ENCODE results near the gene PTPA.

The PTPA gene

GRCh38 chr9:129097671-129098306 is 13.4 kb upstream of the PTPA start:
- peaks cover 27% of the 10 kb centered on the region for H3K36me3 ChIP-seq
- H3K27ac ChIP-seq, result no peak overlapping the region
- TF ChIP-seq Cebpa-rat (IDR thresholded peaks at IDR 0.05), result no peak
- no peak overlapping the region for H3K4me3 ChIP-seq
- no peaks in the 10 kb centered on the region for H4K20me1 ChIP-seq
- H3K9ac ChIP-seq, result no peak overlapping the region
- H3K4me1 ChIP-seq, result peaks cover 32% of the 10 kb centered on the region
- no peaks in the 10 kb centered on the region for H3K27me3 ChIP-seq
- H3K4me2 ChIP-seq, result no peak overlapping the region
- H3K9me3 ChIP-seq, result no peaks in the 10 kb centered on the region

DNA sequence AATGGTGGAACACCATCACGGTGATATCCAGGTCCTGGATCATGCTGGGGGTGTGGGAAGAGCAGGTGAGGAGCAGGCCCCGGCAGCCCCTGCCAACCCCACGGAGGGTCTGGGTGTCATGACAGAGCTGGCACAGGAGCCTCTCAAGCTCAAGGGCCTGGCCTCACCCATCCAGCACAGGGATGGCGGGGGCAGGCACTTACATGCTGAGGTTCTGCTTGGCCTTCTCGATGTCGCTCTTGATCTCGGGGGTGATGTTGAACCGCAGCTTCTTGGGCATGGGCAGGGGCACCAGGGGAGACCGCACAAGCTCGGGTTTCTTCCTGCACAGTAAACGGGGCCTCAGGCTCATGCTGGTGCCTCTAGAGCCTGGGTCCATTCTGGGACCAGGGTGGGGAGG is 12.9 kb upstream of the PTPA start:
- H3K27me3 ChIP-seq, result no peaks in the 10 kb centered on the region
- peaks cover 27% of the 10 kb centered on the region for H3K4me1 ChIP-seq
- TF ChIP-seq Cebpa-rat (IDR thresholded peaks at IDR 0.05), result no peak
- no peak overlapping the region for H3K27ac ChIP-seq
- no peak overlapping the region for H3K4me3 ChIP-seq
- no peak overlapping the region for H3K9ac ChIP-seq
- no peaks in the 10 kb centered on the region for H3K9me3 ChIP-seq
- no peak overlapping the region for H3K4me2 ChIP-seq
- no peaks in the 10 kb centered on the region for H4K20me1 ChIP-seq
- H3K36me3 ChIP-seq, result peaks cover 27% of the 10 kb centered on the region

DNA sequence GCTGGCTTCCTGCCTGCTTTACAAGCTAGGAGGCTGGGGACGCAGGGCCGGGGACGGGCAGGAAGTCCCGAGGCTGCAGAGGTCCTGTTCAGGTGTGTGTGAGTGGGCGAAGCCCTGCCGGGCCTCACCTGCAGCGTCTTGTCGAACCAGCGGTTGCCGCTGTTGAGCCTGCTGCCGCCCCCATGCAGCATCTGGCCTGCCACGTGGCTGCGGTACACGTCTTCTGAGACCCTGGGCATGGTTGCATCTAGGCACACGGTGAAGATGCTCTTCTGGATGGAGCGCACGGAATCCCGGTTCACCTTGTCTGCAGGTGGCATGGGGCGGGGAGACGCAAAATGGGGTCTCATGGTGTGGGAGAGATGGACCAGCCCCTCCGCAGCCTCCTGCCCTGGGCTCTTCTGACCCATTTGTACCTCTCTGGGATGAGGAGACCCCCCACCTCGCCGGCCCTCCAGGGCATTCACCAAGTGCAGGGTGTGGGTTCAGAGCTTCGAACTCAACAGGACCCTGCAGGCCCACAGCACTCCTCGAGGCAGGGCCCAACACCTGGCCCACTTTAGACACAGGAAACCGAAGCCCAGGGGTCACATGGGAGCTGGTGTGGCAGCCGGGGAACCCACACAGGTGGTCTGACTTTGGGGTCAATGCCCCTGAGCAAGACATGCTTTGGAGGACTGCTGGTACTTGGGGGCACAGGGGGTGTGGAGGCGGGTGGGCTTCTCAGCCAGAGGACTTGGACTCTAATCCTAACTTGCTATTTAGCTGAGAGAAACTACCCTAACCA is 10.6 kb upstream of the PTPA start:
- peaks cover 10% of the 10 kb centered on the region; the same call in 1 of the 2 replicates for H3K4me1 ChIP-seq
- no peak for TF ChIP-seq Cebpa-rat (IDR thresholded peaks at IDR 0.05)
- 0 out of 2 replicates have a peak overlapping the region, but pooled peaks have one; percentile 4 for H3K4me2 ChIP-seq
- H3K27ac ChIP-seq, result no peak overlapping the region
- no peak overlapping the region for H3K4me3 ChIP-seq
- H4K20me1 ChIP-seq, result no peaks in the 10 kb centered on the region
- no peaks in the 10 kb centered on the region for H3K9me3 ChIP-seq
- peaks cover 18% of the 10 kb centered on the region for H3K36me3 ChIP-seq
- no peak overlapping the region for H3K9ac ChIP-seq
- no peaks in the 10 kb centered on the region for H3K27me3 ChIP-seq

GRCh38 chr9:129101279-129101678 is 9.9 kb upstream of the PTPA start:
- TF ChIP-seq Cebpa-rat (IDR thresholded peaks at IDR 0.05), result no peak
- no peaks in the 10 kb centered on the region for H3K9me3 ChIP-seq
- H3K27ac ChIP-seq, result no peak overlapping the region
- peaks cover 10% of the 10 kb centered on the region; the same call in 1 of the 2 replicates for H3K4me1 ChIP-seq
- H3K9ac ChIP-seq, result no peak overlapping the region
- H3K36me3 ChIP-seq, result peaks cover 15% of the 10 kb centered on the region; the same call in 1 of the 2 replicates
- no peak overlapping the region for H3K4me3 ChIP-seq
- no peaks in the 10 kb centered on the region for H4K20me1 ChIP-seq
- H3K4me2 ChIP-seq, result no peak overlapping the region
- no peaks in the 10 kb centered on the region for H3K27me3 ChIP-seq

DNA sequence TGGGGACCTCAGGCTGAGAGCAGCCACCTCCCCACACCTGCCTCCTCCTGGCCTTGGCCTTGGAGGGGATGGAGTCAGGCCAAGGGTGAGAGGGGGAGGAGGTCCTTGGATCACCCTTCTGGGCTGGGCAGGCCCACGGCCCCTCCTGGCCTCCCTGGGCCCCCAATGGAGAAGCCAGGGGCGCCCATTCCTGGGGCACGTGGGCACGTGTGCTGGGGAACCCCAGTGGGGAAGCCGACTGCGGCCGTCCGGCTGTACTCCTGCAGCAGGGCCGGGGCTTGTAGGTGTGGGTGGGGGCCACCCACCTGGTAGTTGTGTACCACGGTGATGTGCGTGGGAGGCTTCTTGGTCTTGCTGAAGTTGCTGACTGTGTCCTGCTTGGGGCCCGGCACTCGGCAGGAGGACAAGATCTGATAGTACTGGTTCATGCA is 9.1 kb upstream of the PTPA start:
- Histone ChIP-seq H3K27ac (no peak overlapping the region), H3K27me3 (no peaks in the 10 kb centered on the region), H3K4me3 (no peak overlapping the region), H3K9me3 (no peaks in the 10 kb centered on the region), H4K20me1 (no peaks in the 10 kb centered on the region), H3K4me2 (no peak overlapping the region), H3K9ac (no peak overlapping the region), H3K4me1 (peaks cover 10% of the 10 kb centered on the region; the same call in 1 of the 2 replicates), H3K36me3 (peaks cover 21% of the 10 kb centered on the region; the same call in 1 of the 2 replicates)
- TF ChIP-seq Cebpa-rat (IDR thresholded peaks at IDR 0.05), result no peak

DNA sequence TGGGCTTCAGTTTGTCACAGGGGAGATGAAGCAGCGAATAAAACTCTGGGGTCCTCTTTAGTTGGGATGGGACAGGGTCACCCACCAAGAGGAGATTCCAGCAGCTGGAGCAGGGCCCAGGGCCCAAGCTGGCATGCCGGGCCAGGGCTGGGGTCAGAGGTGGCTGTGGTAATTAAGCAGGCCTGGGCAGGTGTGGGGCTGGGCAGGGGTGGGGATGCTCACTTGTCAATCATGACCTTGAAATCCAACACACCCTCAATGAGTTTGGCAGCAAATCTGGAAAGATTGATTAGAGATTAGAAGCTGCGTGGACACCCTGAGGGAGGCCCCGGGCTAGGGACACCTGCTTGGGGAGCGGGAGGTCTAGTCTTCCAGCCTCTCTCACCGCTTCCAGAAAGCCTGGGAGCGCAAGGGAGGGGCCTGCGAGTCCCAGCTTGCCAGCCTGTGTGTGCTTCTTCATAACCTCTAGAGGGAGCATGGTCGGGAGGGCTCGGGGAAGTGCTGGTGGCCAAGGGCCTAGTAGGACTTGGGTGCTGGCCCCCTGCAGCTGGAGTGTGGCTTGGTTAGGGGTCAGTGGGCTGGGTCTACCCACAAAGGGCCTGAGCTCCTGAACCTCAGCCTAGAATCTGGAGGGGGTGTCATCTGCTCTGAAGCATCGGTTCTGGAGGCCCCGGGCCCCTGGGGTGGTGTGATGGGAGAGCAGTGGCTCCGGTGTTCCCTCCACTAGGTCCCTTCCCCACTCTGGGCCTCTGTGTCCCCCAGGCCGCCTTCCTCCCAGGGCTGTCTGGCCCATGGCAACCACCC is 8.2 kb upstream of the PTPA start:
- H3K27me3 ChIP-seq, result no peaks in the 10 kb centered on the region
- peaks cover 25% of the 10 kb centered on the region for H3K36me3 ChIP-seq
- peaks cover 10% of the 10 kb centered on the region; the same call in 1 of the 2 replicates for H3K4me1 ChIP-seq
- no peak overlapping the region for H3K4me3 ChIP-seq
- H3K9me3 ChIP-seq, result no peaks in the 10 kb centered on the region
- no peak overlapping the region for H3K9ac ChIP-seq
- no peaks in the 10 kb centered on the region for H4K20me1 ChIP-seq
- H3K4me2 ChIP-seq, result no peak overlapping the region
- TF ChIP-seq Cebpa-rat (IDR thresholded peaks at IDR 0.05), result no peak
- no peak overlapping the region for H3K27ac ChIP-seq

DNA sequence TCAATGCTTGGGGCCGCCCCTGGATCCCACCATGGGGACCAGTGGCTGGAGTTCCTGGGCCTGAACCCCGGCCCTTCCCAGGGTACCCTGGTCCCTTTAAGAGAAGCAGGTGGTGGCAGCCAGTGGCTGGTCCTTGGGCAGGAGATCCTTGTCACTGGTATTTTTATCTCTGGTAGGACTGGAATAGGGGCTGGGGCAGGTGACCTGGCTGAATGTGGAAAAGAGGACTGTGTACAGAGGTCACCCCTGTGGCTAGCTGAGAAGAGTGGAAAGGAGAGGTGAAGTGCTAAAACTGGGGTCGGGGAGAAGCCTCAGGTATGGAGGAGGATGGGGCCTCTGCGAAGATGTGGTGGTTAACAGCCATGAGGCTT is 7.6 kb upstream of the PTPA start:
- Histone ChIP-seq H3K4me3 (no peak overlapping the region), H3K9me3 (no peaks in the 10 kb centered on the region), H3K27me3 (no peaks in the 10 kb centered on the region), H3K4me1 (peaks cover 10% of the 10 kb centered on the region), H4K20me1 (no peaks in the 10 kb centered on the region), H3K4me2 (no peak overlapping the region), H3K36me3 (peaks cover 20% of the 10 kb centered on the region), H3K27ac (no peak overlapping the region), H3K9ac (no peak overlapping the region)
- TF ChIP-seq Cebpa-rat (IDR thresholded peaks at IDR 0.05), result no peak

DNA sequence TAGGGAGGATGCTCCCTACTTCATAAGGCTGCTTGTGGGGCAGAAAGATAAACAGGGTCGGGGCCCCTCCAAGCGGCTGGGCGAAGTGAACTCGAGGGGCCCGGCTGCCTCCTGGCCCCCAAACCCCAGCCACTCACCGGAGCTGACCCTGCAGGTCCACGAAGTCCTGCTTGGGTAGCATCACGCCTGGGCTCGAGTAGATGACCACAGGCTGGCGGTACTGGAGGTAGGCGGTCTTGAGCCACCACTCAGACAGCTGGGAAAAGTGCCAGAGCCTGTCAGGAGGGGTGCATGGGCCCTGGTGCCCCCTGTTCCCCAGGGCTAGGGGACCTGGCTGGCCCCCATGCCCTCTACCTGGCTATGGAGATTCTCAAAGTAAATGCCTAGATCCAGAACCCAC is 7.2 kb upstream of the PTPA start:
- no peaks in the 10 kb centered on the region for H4K20me1 ChIP-seq
- H3K27me3 ChIP-seq, result no peaks in the 10 kb centered on the region
- no peak overlapping the region for H3K4me2 ChIP-seq
- H3K36me3 ChIP-seq, result peaks cover 20% of the 10 kb centered on the region
- no peak overlapping the region for H3K4me3 ChIP-seq
- H3K9ac ChIP-seq, result no peak overlapping the region
- no peak for TF ChIP-seq Cebpa-rat (IDR thresholded peaks at IDR 0.05)
- H3K9me3 ChIP-seq, result no peaks in the 10 kb centered on the region
- H3K4me1 ChIP-seq, result peaks cover 15% of the 10 kb centered on the region
- no peak overlapping the region for H3K27ac ChIP-seq

- Histone ChIP-seq H3K4me3 (no peak overlapping the region), H3K36me3 (peaks cover 20% of the 10 kb centered on the region), H4K20me1 (no peaks in the 10 kb centered on the region), H3K9ac (no peak overlapping the region), H3K27me3 (no peaks in the 10 kb centered on the region), H3K4me1 (peaks cover 15% of the 10 kb centered on the region), H3K9me3 (no peaks in the 10 kb centered on the region), H3K27ac (no peak overlapping the region), H3K4me2 (no peak overlapping the region)
- no peak for TF ChIP-seq Cebpa-rat (IDR thresholded peaks at IDR 0.05)
Measured at GRCh38 chr9:129105857-129106694, 5.1 kb upstream of the PTPA start.
